T47D (cell line): ENCODE results near the gene SLC6A19.

ENCODE experiments used
- DNase-seq, 2 experiments: peaks; one replicate each; pipeline versions ENCODE4 v3.0.0 to v3.0.0-alpha.2; 2011 to 2012; ENCODE audit warnings: low read depth in 1 of 2, low spot score in 1 of 2
- JUND ChIP-seq: IDR thresholded peaks from 2 replicates; pipeline ENCODE4 v1.6.1; 2012; ENCODE audit warnings: low read depth
- in situ Hi-C: cut with HindIII; loops from 2 replicates; pipeline ENCODE4 v1.10.0; 2016; ENCODE audit warnings: low sequenced_read_pairs, low pct_unique_long_range_greater_than_20kb

Gene SLC6A19

DNA sequence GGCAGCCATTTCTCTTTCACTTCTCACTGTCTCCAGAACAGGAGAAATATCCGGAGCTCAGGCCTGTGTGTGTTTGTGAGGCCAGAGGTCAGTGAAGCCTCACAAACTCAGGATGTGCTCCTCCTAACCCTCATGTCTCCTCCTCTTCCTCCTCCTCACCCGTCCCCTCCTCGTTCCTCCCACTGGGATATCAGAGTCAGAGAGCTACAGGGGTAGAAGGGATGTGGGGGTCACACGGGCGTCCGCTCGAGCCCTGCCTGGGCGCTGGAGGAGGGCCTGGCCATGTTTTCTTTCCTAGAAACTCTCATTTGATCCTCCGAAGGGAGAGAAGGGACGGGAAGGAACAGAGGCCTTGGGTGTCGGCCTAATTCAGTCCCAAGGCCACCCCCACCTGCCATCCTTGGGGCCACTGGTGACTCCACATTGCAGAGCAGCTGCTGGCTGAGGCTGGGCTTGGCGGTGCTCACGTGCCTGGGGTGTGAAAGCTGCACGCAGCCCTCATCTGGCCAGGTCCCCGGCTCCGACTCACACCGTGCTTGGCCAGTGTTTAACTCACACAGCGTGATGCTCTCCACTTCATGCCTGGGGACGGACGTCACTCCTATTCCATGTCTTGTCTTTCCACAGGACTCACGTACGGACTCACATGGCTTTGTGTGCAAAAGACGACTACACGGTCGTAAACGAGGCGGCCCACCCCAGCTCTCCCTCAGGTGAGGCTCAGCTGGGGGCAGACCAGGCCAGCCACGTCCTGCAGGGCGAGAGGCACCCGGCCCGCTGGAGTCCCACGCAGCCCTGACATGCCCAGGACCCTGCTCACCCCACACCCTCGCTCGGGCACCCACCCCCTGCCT, 22.6 kb upstream of the SLC6A19 start:
- no peak for TF ChIP-seq JUND
- in situ Hi-C loops: no loop called here
- DNase-seq: no peak

DNA sequence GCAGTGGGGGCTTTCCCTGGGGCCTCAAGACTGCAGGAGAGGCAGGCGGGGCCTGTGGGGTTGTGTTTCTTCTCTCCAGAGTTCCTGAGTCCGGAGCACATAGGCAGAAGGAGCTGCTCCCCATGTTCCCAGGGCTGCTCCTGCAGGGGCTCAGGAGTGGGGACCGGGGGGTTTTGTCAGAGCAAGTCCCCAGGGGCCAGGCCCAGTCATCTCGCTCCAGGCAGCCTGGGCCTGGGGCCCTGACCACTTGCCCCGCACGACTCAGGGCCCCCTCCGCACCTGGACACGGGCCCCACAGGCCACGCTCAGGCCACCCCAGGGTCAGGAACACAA, 22.0 kb upstream of the SLC6A19 start:
- no peak for DNase-seq
- no peak for TF ChIP-seq JUND
- in situ Hi-C loops: no loop called here

DNA sequence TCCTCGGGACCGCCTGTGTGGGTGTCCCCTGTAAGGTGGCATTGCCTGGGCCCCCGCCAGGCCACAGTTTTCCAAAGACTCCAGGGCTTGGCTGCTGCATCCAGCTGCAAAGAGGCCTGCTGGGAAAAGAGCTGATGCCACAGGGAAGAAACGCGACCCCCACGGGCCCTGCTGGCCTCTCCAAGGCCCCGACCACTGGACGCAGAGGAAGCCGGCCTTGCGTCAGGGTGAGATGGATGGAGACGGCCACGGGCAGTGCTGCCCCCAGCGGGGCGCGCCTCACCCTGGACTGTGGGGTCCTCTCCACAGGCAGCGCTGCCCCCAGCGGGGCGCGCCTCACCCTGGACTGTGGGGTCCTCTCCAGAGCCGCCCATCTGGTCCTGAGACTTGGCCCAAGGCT, 21.3 kb upstream of the SLC6A19 start:
- no peak for DNase-seq
- no peak for TF ChIP-seq JUND
- in situ Hi-C loops: no loop called here

DNA sequence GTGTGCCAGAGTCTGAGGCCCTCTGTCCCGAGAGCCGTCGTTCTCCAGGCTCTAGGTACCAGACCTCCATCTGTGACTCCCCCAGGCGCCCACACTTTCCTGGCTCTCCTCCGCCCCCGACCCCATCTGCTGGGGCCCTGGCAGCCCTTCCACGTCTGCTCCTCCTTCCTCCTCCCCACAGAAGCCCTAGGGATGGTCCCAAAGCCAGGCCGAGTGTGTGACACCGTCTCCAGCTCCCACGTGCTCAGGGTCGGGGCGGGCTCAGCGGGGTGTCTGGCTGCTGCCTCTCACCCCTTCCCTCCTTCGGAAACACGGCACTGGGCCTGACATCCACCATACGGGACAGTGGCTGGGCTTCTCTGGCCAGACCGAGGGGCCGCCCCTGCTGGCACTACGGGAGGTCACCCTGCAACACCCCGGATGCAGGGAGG, 20.5 kb upstream of the SLC6A19 start:
- in situ Hi-C loops: no loop called here
- no peak for DNase-seq
- no peak for TF ChIP-seq JUND

DNA sequence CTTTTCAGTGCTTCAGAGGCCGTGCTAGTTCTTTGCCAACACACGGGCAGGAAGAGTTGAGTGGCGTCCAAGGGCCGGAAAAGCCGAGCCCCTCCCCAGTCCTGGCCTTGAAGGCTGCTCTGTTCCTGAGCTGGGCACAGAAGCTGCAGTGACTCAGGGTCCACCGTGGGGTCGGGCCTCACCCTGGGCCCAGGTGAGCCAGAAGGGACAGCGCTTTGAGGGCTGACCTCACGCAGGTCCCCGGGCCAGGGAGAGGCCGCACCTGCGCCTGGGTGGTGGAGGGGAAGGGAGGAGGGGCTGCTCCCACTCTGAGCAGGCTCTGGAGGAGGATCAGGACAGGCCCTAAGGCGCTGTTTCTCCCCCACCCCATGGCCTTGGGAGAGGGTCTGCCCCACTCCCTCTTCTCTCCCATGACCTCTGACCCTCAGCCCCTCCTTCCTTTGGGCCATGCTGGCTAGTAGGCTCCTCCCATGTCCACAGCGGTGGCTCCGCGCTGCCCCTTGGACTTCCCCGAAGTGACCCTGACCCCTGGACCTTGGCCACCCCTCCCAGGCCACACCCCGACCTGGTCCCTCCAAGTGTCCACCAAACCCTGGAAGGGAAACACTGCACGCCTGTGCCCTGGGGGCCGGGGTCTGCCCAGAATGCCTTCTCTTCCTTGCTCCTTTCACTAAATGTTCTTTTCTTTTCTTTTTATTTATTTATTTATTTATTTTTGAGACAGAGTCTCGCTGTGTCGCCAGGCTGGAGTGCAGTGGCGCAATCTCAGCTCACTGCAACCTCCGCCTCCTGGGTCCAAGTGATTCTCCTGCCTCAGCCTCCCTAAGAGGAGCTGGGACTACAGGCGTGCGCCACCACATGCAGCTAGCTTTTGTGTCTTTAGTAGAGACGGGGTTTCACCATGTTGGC, 19.7 kb upstream of the SLC6A19 start:
- TF ChIP-seq JUND: no peak
- DNase-seq: no peak
- in situ Hi-C loops: no loop called here

DNA sequence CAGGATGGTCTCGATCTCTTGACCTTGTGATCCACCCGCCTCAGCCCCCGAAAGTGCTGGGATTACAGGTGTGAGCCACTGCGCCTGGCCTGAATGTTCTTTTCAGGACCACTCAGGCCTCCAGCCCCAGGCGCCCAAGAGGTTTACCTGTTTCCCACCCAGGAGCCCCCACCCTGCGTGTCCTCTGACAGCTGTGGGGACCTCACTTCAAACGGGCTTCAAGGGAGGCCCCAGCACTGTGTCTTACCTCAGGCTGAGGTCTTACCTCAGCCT, 19.1 kb upstream of the SLC6A19 start:
- no peak for TF ChIP-seq JUND
- DNase-seq: no peak
- in situ Hi-C loops: no loop called here

DNA sequence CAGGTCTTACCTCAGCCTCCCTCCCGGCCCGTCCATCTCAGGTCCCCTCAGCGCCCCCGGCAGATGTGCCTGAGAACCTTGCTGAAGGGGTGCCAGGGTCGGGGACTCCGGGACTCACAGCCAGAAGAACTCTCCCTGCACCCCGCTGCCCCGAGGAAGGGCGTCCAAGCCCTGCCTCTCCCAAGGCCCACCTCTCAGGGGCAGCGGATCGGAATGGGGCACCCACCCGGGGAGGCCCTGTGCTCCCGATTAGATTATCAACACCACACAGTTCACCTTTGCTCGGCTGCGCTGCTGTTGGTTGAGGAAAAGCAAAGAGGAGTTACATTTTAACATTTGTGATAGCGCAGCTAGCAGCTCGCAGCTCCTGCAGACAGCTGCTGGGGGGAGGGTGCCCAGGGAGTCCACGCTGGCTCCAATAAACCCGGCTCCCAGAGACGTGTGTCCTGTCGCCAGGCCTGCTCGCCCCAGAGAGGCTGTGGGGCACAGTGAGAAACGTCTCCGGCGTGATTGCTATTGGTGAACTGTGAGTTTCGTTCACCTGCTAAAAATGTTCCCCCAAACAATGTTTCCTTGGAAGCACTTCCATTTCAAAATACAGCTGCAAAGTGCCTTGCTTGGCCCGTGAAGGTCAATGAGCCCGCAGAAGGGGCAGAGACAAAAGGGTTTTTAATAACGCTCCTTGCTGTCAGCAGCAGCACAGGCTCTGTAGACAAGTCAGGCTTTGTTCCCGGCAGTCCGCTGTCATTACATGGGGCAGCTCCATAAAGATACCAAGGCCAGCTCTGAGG, 18.6 kb upstream of the SLC6A19 start:
- in situ Hi-C loops: no loop called here
- no peak for DNase-seq
- no peak for TF ChIP-seq JUND

DNA sequence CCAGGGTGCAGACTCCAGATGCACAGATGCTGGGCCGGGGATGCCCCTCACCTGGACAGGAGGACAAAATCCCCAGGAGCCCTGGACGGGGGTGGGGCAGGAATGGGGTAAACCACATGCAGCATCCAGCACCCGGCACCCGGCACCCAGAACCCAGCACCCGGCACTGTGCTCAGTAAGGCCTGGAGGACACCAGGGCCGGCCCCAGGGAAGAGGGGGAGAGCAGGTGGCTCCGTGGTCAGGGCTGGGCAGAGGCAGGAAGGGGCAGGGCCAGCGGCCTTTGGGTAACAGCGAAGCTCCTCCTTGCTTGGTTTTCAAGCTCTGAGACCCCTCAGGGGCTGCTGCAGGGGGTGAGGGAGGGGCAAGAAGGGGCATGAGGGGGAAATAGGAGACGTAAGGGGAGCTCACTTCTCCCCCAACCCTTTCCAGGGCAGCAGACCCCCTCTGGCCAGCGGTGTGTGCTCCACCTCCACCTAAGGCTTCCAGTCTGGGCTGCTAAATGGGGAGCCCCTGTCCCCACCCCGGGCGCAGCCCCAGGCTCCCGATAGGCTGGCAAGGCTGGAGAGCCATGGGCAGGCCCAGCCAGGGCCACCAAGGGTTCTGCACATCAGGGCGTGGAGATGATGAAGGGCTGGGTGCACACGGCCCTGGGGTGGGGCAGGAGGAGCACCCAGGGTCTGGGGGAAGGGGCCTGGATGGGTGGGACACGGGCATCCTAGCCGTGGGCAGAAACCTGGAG, 17.8 kb upstream of the SLC6A19 start:
- in situ Hi-C loops: no loop called here
- no peak for DNase-seq

DNA sequence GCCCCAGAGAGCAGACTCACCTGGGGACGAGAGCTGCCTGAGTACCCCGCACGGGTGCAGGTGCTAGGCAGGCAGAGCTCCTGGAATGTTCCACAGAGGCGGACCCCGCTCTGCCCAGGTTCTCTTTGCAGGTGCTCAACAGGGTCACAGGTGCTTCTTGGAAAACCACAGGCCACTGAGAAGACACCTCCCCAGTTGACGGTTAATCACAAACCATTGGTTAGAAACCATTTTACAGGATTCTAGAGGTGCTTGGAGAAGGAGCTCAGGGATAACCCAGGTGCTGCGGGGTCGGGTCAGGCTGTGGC, 17.3 kb upstream of the SLC6A19 start:
- in situ Hi-C loops: no loop called here
- no peak for TF ChIP-seq JUND
- DNase-seq: no peak

More for the DNA sequence above, 17.8 kb upstream of the SLC6A19 start:
- no peak for TF ChIP-seq JUND

DNA sequence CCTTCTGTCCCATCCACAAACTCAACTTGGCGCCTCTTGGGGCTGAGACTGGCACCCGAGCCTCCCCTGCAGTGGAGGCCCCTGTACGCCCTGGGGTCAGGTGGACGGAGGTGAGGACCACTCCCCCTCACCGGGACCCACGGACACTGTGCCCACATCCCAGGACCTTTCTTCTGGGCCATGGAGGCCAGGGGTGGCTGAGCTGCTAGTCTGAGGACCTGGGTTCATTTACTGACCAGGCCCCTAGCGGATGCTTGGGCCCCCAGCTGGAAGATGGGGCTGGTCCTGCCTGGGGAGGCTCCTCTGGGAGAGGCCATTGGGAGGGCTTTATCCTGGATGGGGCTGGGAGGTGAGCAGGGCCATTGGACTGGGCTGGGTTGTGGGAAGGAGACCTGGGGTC, 16.9 kb upstream of the SLC6A19 start:
- in situ Hi-C loops: no loop called here

DNA sequence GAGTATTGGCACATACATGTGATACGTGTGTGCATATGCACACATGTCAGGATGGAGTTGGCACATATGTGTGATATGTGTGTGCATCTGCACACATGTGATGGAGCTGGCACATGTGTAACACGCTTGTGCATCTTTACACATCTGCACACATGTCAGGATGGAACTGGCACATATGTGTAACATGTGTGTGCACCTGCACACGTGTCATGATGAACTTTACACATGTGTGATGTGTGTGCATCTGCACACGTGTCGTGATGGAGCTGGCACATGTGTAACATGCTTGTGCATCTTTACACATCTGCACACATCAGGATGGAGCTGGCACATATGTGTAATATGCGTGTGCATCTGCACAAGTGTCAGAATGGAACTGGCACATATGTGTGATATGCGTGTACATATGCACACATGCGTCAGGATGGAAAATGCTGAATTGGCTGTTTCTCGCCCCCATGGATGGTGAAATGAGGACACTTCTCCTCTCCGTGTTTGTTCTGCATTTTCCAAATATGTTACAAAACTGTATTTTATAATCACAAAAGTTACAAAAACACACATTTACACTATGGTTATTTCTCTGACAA, 16.3 kb upstream of the SLC6A19 start:
- no peak for TF ChIP-seq JUND
- no peak for DNase-seq

More for the DNA sequence above, 16.9 kb upstream of the SLC6A19 start:
- DNase-seq: no peak
- TF ChIP-seq JUND: no peak

DNA sequence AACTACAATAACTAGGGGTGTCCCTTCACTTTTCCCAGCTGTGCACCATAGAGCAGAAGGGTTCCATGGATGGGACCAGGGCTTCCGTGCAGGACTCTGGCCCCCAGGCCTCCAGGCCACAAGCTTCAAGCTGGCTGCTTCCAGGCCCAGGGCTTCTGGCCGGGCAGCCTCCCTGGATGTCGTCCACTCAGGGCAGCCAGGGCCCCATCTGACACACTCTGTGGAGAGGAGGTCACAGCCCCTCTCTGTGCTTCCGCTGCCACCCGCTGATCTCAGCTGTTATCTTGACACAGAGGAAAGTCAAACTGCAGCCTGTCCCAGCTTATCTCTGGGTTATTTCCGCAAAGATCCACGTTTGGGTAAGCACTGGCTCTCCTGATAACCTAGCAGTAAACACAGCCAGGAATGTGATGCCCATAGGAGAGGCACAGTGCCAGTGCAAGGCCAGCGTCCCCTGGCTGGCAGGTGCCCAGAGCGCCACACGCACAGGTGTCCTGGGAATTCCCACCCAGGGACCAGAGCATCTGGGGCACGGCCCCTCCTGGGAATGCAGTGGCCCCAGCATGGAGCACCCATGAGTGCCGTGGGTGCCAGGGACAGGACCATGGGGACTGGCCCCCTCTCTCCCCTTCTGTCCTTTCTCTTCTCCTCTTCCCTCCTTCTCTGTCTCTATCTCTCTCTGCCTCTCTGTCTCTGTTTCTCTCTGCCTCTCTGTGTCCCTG, 15.6 kb upstream of the SLC6A19 start:
- in situ Hi-C loops: no loop called here
- no peak for DNase-seq
- TF ChIP-seq JUND: no peak

More for the DNA sequence above, 16.3 kb upstream of the SLC6A19 start:
- in situ Hi-C loops: no loop called here
